ENCODE measurements around the gene SLC25A19. TPM values are rescaled to one million over a fixed set of nuclear protein-coding genes. Genes with fewer than 3 reads are reported as not detected.
"Not testable (repeated sequence)": the region's sequence is repeated elsewhere in the genome, so short reads cannot be mapped to it uniquely, and the experiment has no call there.

SLC25A19 gene
- total RNA-seq, 3 donors from 2014 or later (not counting 1 experiment from before 2014, with no cell fraction given) = 12.1 to 17.7 (median 14.8) TPM

GRCh38 chr17:75288359-75288758 lies 874 bp downstream of the SLC25A19 start:
- Mint-ChIP-seq H3K27me3 (ENCODE audit: low read depth in 2 of 2) (no peaks in the 10 kb centered on the region), H3K36me3 (no peaks in the 10 kb centered on the region), H3K9me3 (no peaks in the 10 kb centered on the region), H3K4me3 (peak overlapping the region; percentile 100), H3K27ac (peak overlapping the region; percentile 100), H3K4me1 (peaks cover 15 to 19% of the 10 kb centered on the region in 2 donors)
- no CpG with 5 or more reads among the region's 2 CpGs for WGBS (ENCODE audit: insufficient coverage)
- DNase-seq (peak in 1 of 2 donors; percentile 15), ATAC-seq (no peak)
- no peak for TF ChIP-seq CTCF (IDR thresholded peaks at IDR 0.05)
- peak overlapping the region; percentile 56 for H3K4me3 ChIP-seq (ENCODE audit: low read length)
- H3K27ac ChIP-seq (ENCODE audit: low read length) = peak overlapping the region; percentile 79
- intact Hi-C loops (cut with micrococcal nuclease) = loop anchor here (5.0 kb wide), 1 partner anchor 229 kb away; the partner anchor contains the start of genes CASKIN2 and TSEN54
- peaks cover 13% of the 10 kb centered on the region for H3K4me1 ChIP-seq (ENCODE audit: control insufficient read depth, insufficient read depth, low read length)
- peaks cover 5% of the 10 kb centered on the region for H3K36me3 ChIP-seq (ENCODE audit: control insufficient read depth, insufficient read depth, low read length)
- H3K27me3 ChIP-seq (ENCODE audit: control insufficient read depth, insufficient read depth, low read length) = no peaks in the 10 kb centered on the region
- H3K9me3 ChIP-seq (ENCODE audit: control insufficient read depth, insufficient read depth, low read length) = no peaks in the 10 kb centered on the region

- H3K4me3 Mint-ChIP-seq = peak overlapping the region; percentile 4
- H3K4me1 Mint-ChIP-seq = peaks cover 15 to 19% of the 10 kb centered on the region in 2 donors
- no peaks in the 10 kb centered on the region for H3K36me3 Mint-ChIP-seq
- H3K9me3 Mint-ChIP-seq = no peaks in the 10 kb centered on the region
- TF ChIP-seq CTCF (IDR thresholded peaks at IDR 0.05) = no peak
- Histone ChIP-seq H3K36me3 (ENCODE audit: control insufficient read depth, insufficient read depth, low read length) (peaks cover 5% of the 10 kb centered on the region), H3K4me1 (ENCODE audit: control insufficient read depth, insufficient read depth, low read length) (peaks cover 13% of the 10 kb centered on the region), H3K4me3 (ENCODE audit: low read length) (no peak overlapping the region), H3K9me3 (ENCODE audit: control insufficient read depth, insufficient read depth, low read length) (no peaks in the 10 kb centered on the region), H3K27ac (ENCODE audit: low read length) (no peak overlapping the region), H3K27me3 (ENCODE audit: control insufficient read depth, insufficient read depth, low read length) (no peaks in the 10 kb centered on the region)
- H3K27me3 Mint-ChIP-seq (ENCODE audit: low read depth in 2 of 2) = no peaks in the 10 kb centered on the region
- ATAC-seq = no peak
- DNase-seq = no peak
- WGBS (ENCODE audit: insufficient coverage) = 97% methylated on average over 9 of the region's 9 CpGs
- intact Hi-C loops (cut with micrococcal nuclease) = loop anchor here (5.0 kb wide), 1 partner anchor 230 kb away; the partner anchor contains the start of genes CASKIN2 and TSEN54
- H3K27ac Mint-ChIP-seq = no peak overlapping the region
Observed at GRCh38 chr17:75287221-75287620, 2.0 kb downstream of the SLC25A19 start.

- no peaks in the 10 kb centered on the region for H3K27me3 ChIP-seq (ENCODE audit: control insufficient read depth, insufficient read depth, low read length)
- no peaks in the 10 kb centered on the region for H3K9me3 Mint-ChIP-seq
- H3K4me3 Mint-ChIP-seq = no peak overlapping the region
- intact Hi-C loops (cut with micrococcal nuclease) = loop anchor here (5.0 kb wide), 1 partner anchor 232 kb away; the partner anchor contains the start of genes CASKIN2 and TSEN54
- 83% methylated on average over 6 of the region's 6 CpGs for WGBS (ENCODE audit: insufficient coverage)
- H3K27ac ChIP-seq (ENCODE audit: low read length) = no peak overlapping the region
- peaks cover 10% of the 10 kb centered on the region for H3K4me1 ChIP-seq (ENCODE audit: control insufficient read depth, insufficient read depth, low read length)
- ATAC-seq (no peak), DNase-seq (no peak)
- TF ChIP-seq CTCF (IDR thresholded peaks at IDR 0.05) = no peak
- H3K9me3 ChIP-seq (ENCODE audit: control insufficient read depth, insufficient read depth, low read length) = no peaks in the 10 kb centered on the region
- H3K36me3 Mint-ChIP-seq = no peaks in the 10 kb centered on the region
- H3K27me3 Mint-ChIP-seq (ENCODE audit: low read depth in 2 of 2) = no peaks in the 10 kb centered on the region
- no peak overlapping the region for H3K4me3 ChIP-seq (ENCODE audit: low read length)
- peaks cover 11% of the 10 kb centered on the region for H3K36me3 ChIP-seq (ENCODE audit: control insufficient read depth, insufficient read depth, low read length)
- H3K4me1 Mint-ChIP-seq = peaks cover 15 to 19% of the 10 kb centered on the region in 2 donors
- H3K27ac Mint-ChIP-seq = no peak overlapping the region
Observed at GRCh38 chr17:75285123-75285522, 4.1 kb downstream of the SLC25A19 start.

GRCh38 chr17:75280189-75280588 lies 9.0 kb downstream of the SLC25A19 start:
- H3K27me3 ChIP-seq (ENCODE audit: control insufficient read depth, insufficient read depth, low read length); H3K4me1 ChIP-seq (ENCODE audit: control insufficient read depth, insufficient read depth, low read length); H3K9me3 ChIP-seq (ENCODE audit: control insufficient read depth, insufficient read depth, low read length); H3K4me3 ChIP-seq (ENCODE audit: low read length); H3K36me3 Mint-ChIP-seq; DNase-seq; ATAC-seq; H3K4me3 Mint-ChIP-seq; H3K27ac ChIP-seq (ENCODE audit: low read length); intact Hi-C loops (cut with micrococcal nuclease); H3K27me3 Mint-ChIP-seq (ENCODE audit: low read depth in 2 of 2); H3K9me3 Mint-ChIP-seq; H3K4me1 Mint-ChIP-seq; H3K27ac Mint-ChIP-seq: not testable (repeated sequence)
- 96% methylated on average over 4 of the region's 4 CpGs for WGBS (ENCODE audit: insufficient coverage)
- H3K36me3 ChIP-seq (ENCODE audit: control insufficient read depth, insufficient read depth, low read length) = peaks cover 13% of the 10 kb centered on the region

Measured in natural killer cell (primary cell).